GM12864 (cell line): ENCODE measurements around the gene SCD.
A peak's percentile ranks its signal among the peaks of the same experiment; 100 is the strongest.

Experiments used
- DNase-seq: peaks from one replicate; pipeline ENCODE4 v3.0.0-alpha.2; 2011; ENCODE audit warnings: low read depth
- H3K4me3 ChIP-seq: 2 replicates; pipeline ENCODE4 v1.5.1; 2011; ENCODE audit warnings: mild to moderate bottlenecking, low read depth, low read length, control low read depth
- TF ChIP-seq, protein P1 (sequence below): IDR thresholded peaks from 2 replicates; pipeline ENCODE4 v1.5.1; 2011; ENCODE audit warnings: low read depth, mild to moderate bottlenecking, moderate library complexity, low read length, control low read depth, inconsistent platforms; ENCODE audit errors: missing control alignments

The SCD gene

GRCh38 chr10:100346351-100346764 is 675 bp upstream of the SCD start:
- peak overlapping the region; percentile 94 for H3K4me3 ChIP-seq
- no peak for DNase-seq
- TF ChIP-seq, protein P1, sequence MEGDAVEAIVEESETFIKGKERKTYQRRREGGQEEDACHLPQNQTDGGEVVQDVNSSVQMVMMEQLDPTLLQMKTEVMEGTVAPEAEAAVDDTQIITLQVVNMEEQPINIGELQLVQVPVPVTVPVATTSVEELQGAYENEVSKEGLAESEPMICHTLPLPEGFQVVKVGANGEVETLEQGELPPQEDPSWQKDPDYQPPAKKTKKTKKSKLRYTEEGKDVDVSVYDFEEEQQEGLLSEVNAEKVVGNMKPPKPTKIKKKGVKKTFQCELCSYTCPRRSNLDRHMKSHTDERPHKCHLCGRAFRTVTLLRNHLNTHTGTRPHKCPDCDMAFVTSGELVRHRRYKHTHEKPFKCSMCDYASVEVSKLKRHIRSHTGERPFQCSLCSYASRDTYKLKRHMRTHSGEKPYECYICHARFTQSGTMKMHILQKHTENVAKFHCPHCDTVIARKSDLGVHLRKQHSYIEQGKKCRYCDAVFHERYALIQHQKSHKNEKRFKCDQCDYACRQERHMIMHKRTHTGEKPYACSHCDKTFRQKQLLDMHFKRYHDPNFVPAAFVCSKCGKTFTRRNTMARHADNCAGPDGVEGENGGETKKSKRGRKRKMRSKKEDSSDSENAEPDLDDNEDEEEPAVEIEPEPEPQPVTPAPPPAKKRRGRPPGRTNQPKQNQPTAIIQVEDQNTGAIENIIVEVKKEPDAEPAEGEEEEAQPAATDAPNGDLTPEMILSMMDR: no peak

DNA sequence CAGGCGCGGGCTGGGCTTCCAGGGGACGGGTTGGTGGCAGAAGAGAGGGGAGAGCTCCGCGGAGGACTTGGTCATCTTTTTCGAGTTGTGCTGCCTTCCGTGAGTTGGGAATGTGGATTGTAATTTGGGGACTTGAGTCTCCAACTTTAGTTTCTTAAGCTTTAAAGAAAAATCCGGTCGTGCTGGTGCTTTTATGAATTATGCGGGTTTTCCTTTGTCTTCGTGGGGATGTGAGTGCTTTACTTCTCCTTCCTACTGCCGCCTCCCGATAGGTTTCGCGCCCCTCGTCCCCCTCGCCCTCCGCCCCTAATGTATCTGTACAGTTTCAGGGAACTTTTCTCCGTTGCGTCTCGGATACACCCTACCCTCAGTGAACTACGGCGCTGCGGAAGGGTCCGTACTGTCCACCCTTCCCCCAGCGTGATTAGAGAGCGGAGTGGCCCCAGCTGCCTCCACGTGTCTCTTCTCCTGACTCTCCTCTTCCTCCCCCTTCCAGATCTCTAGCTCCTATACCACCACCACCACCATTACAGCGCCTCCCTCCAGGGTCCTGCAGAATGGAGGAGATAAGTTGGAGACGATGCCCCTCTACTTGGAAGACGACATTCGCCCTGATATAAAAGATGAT is 649 bp downstream of the SCD start:
- no peak for DNase-seq
- TF ChIP-seq, protein P1: no peak
- peak overlapping the region; percentile 94 for H3K4me3 ChIP-seq

DNA sequence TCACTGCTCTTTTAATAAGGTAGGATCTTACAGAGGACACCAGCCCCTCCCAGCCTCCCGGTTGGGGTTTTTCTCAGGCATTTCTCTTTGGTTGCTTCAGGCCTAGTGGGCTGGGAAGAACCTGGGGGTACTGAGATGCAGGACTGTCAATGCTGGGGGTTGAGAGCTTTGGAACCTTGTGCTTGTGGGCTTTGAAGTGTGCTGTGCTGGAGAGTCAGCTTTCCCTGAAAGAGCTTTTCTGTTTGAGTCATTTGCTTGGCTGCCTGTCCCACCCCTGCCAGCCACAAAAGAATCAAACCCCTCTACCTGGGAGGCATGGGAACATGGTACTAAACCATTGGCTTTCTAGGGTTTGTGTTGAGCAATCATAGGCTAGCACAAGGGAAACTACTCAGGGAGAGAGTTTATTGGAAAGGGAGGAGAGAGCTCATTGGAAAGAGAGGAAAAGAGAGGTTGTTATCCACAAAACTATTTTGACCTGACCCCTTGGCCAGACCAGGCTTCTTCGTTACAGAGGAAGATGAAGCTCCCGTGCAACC is 1.4 kb downstream of the SCD start:
- DNase-seq: no peak
- TF ChIP-seq, protein P1: no peak
- peak overlapping the region; percentile 94 for H3K4me3 ChIP-seq

DNA sequence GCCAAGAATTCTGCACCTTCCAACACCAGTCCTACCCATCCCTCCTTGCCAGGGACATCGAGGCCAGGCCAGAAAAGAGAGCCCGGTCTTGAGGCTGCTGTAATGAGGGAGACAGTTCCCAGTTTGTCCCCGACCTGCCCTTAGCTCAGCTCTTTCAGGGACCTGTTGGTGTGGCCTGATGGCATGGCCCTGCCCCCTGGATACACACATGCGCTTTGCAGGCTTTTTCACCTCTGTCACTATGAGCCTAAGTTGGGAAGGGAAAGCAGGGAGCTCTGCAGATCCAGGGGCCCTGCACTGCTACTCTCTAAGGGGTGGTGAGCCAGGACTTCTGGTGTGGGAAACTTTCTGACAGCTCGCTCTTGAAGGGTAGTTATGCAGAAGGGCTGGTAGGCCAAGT is 2.1 kb downstream of the SCD start:
- no peak for DNase-seq
- H3K4me3 ChIP-seq: peak overlapping the region; percentile 94
- TF ChIP-seq, protein P1: no peak

DNA sequence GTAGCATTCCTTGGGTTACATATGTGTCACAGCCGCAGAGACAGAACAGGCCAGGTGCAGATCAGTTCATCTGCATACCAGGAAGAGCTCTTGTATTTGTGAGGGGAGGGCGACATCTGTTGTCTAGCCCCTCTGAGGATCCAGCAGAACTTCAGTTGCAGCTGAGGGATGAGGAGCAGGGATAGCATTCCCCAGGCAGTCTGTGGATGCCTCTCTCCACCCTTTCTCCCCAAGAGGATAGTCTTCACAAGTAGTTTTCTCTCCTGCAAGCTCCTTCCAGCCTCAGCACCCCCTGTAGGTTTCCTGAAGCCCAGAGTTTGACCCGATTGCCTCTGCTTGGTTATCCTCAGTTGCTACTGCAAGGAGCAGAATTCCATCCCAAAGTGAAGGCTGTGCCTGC is 2.6 kb downstream of the SCD start:
- TF ChIP-seq, protein P1: no peak
- H3K4me3 ChIP-seq: peak overlapping the region; percentile 94
- no peak for DNase-seq

DNA sequence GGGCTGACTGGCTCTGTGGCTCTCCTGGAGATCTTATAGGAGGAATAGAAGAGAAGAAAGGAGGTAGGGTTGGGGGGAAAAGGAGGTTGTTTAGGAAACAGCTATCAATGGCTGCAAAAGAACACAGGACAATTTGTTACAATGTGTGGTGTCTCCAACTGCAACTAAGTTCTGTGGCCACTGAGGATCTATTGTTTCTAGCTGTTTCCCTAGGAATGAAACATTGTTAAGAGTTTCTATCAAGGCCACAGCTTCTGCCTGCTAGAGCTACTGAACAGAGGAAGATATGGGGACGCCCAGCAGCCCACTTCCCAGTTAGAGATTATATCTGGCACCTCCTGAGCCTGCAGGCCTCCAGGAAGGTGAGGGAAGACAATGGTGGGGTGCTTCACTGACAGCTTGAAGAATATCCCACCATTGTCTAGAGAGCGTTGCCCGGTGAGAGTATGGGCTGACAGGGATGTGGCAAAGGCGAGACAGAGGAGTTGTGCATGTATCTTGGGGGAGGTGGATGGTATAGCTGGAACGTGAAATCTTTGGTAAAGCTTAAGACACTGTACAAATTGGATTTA is 4.0 kb downstream of the SCD start:
- no peak for DNase-seq
- peak overlapping the region; percentile 3; the same call in 1 of the 2 replicates for H3K4me3 ChIP-seq
- TF ChIP-seq, protein P1: no peak
